ENCODE measurements around the gene KMT2C.

DNA sequence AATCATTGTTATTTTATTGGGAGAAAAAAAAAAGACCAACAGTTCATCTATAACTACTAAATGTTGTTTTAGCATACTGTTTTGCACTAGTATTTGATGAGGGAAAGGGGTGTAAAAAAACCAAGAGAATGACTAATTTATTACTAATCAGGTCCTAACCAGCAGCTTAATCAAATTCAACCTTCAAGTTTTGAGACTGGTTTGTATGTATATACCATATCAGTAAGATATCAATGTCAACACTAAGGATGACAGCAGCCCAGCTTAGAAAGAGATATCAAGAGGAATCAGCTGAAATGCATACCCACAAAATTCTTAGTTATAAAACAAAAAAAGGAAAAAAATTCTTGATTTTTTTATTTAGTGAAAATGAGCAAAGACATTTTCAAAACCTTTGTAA lies 122.6 kb downstream of the KMT2C start:
- TF ChIP-seq, protein P1, sequence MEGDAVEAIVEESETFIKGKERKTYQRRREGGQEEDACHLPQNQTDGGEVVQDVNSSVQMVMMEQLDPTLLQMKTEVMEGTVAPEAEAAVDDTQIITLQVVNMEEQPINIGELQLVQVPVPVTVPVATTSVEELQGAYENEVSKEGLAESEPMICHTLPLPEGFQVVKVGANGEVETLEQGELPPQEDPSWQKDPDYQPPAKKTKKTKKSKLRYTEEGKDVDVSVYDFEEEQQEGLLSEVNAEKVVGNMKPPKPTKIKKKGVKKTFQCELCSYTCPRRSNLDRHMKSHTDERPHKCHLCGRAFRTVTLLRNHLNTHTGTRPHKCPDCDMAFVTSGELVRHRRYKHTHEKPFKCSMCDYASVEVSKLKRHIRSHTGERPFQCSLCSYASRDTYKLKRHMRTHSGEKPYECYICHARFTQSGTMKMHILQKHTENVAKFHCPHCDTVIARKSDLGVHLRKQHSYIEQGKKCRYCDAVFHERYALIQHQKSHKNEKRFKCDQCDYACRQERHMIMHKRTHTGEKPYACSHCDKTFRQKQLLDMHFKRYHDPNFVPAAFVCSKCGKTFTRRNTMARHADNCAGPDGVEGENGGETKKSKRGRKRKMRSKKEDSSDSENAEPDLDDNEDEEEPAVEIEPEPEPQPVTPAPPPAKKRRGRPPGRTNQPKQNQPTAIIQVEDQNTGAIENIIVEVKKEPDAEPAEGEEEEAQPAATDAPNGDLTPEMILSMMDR (IDR thresholded peaks at IDR 0.05; ENCODE audit: insufficient read depth, low read length, poor library complexity, severe bottlenecking), result no peak
- TF ChIP-seq EZH2phosphoT487 (conservative IDR thresholded peaks at IDR 0.05; ENCODE audit: low read length), result no peak
